DND-41 (cell line): ENCODE data around the gene PPFIBP2.

Experiments
- ATAC-seq: fragments of 200-7000 bp; cut with Tn5 transposase; 3 replicates; pipeline ENCODE4 v1.9.1; 2021; ENCODE audit warnings: low read depth; ENCODE audit not compliant: insufficient read depth
- DNase-seq: peaks from one replicate; pipeline ENCODE4 v3.0.0-alpha.2; 2020
- H2AFZ ChIP-seq: 2 replicates; pipeline ENCODE4 v1.6.0; 2012; ENCODE audit warnings: low read depth, low read length
- H3K27ac ChIP-seq: 2 replicates; pipeline ENCODE4 v1.5.1; 2012; ENCODE audit warnings: low read length, inconsistent platforms
- H3K27me3 ChIP-seq: fragments of 200-600 bp; sonication (generic); 2 replicates; pipeline ENCODE4 v1.6.0; 2012; ENCODE audit warnings: low read length, mild to moderate bottlenecking, inconsistent platforms; ENCODE audit not compliant: insufficient read depth, poor library complexity
- H3K36me3 ChIP-seq: 2 replicates; pipeline ENCODE4 v1.5.1; 2012; ENCODE audit warnings: low read length, inconsistent platforms; ENCODE audit not compliant: insufficient read depth
- H3K4me1 ChIP-seq: 2 replicates; pipeline ENCODE4 v1.5.1; 2012; ENCODE audit warnings: mild to moderate bottlenecking, low read length; ENCODE audit not compliant: insufficient read depth
- H3K4me2 ChIP-seq: 2 replicates; pipeline ENCODE4 v1.6.0; 2012; ENCODE audit warnings: mild to moderate bottlenecking, moderate library complexity, low read length, inconsistent platforms; ENCODE audit not compliant: insufficient read depth
- H3K4me3 ChIP-seq, 2 experiments: fragments of 200-600 bp in 1 of 2; shearing (Covaris generic) in 1 of 2; 2 replicates each; pipeline ENCODE4 v1.5.1; 2012 to 2016; ENCODE audit warnings: inconsistent platforms in 2 of 2, low read length in 2 of 2, mild to moderate bottlenecking in 2 of 2, low read depth in 1 of 2, moderate library complexity in 1 of 2
- H3K79me2 ChIP-seq: 2 replicates; pipeline ENCODE4 v1.6.0; 2012; ENCODE audit warnings: low read length, inconsistent platforms; ENCODE audit not compliant: insufficient read depth
- H3K9ac ChIP-seq: 2 replicates; pipeline ENCODE4 v1.6.0; 2012; ENCODE audit warnings: low read depth, mild to moderate bottlenecking, inconsistent platforms, low read length, moderate library complexity
- H3K9me3 ChIP-seq: 2 replicates; pipeline ENCODE4 v1.5.1; 2012; ENCODE audit warnings: low read length, moderate library complexity, mild to moderate bottlenecking, inconsistent platforms; ENCODE audit not compliant: insufficient read depth, severe bottlenecking
- H4K20me1 ChIP-seq: 2 replicates; pipeline ENCODE4 v1.6.0; 2012; ENCODE audit warnings: low read length; ENCODE audit not compliant: insufficient read depth
- CTCF ChIP-seq: IDR thresholded peaks from 2 replicates; pipeline ENCODE4 v1.5.1; 2012; ENCODE audit warnings: borderline replicate concordance, low read length, moderate library complexity, mild to moderate bottlenecking; ENCODE audit not compliant: poor library complexity, severe bottlenecking; ENCODE audit errors: extremely low read depth
- EZH2 ChIP-seq: IDR thresholded peaks from 3 replicates; pipeline ENCODE4 v1.6.1; 2012; ENCODE audit warnings: borderline replicate concordance, low read depth, mild to moderate bottlenecking, moderate library complexity, low read length, inconsistent platforms; ENCODE audit not compliant: severe bottlenecking

The PPFIBP2 gene

DNA sequence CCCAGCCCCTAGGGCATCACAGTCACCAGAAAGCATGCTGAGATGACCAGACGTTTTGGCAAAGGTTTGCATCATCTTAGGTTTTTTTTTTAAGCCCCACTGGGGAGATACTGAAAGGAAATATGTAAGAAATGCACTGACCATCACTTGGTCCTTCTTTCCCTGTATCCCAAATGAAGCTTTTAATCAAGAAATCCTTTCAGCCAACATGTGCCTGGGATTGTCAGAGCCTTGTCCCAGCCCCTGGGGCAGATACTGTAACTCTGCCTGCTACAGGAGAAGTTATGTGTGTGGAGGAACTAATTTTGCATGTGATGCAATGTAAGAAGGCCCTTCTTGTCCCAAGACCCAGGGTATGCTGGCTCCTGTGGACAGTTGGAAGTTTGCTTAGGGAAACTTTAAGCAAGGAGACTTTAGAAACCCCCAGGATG, 65.6 kb downstream of the PPFIBP2 start:
- Histone ChIP-seq H3K9me3 (no peaks in the 10 kb centered on the region), H3K36me3 (no peaks in the 10 kb centered on the region), H3K9ac (no peak overlapping the region), H3K4me2 (no peak overlapping the region), H3K79me2 (no peaks in the 10 kb centered on the region), H4K20me1 (no peaks in the 10 kb centered on the region; the same call in 1 of the 2 replicates), H3K4me1 (peaks cover 33% of the 10 kb centered on the region), H2AFZ (no peak overlapping the region), H3K27ac (no peak overlapping the region), H3K27me3 (peaks cover 36% of the 10 kb centered on the region), H3K4me3 (no peak overlapping the region)
- DNase-seq (no peak), ATAC-seq (no peak)
- TF ChIP-seq EZH2 (no peak), CTCF (no peak)

GRCh38 chr11:7581021-7581590, 67.3 kb downstream of the PPFIBP2 start:
- Histone ChIP-seq H3K27me3 (peaks cover 32% of the 10 kb centered on the region), H3K4me2 (no peak overlapping the region), H3K9ac (no peak overlapping the region), H3K36me3 (no peaks in the 10 kb centered on the region), H4K20me1 (no peaks in the 10 kb centered on the region), H3K4me1 (peaks cover 29% of the 10 kb centered on the region), H3K79me2 (no peaks in the 10 kb centered on the region), H3K4me3 (no peak overlapping the region), H2AFZ (no peak overlapping the region), H3K27ac (no peak overlapping the region), H3K9me3 (no peaks in the 10 kb centered on the region)
- ATAC-seq (no peak), DNase-seq (no peak)
- TF ChIP-seq EZH2 (no peak), CTCF (no peak)

DNA sequence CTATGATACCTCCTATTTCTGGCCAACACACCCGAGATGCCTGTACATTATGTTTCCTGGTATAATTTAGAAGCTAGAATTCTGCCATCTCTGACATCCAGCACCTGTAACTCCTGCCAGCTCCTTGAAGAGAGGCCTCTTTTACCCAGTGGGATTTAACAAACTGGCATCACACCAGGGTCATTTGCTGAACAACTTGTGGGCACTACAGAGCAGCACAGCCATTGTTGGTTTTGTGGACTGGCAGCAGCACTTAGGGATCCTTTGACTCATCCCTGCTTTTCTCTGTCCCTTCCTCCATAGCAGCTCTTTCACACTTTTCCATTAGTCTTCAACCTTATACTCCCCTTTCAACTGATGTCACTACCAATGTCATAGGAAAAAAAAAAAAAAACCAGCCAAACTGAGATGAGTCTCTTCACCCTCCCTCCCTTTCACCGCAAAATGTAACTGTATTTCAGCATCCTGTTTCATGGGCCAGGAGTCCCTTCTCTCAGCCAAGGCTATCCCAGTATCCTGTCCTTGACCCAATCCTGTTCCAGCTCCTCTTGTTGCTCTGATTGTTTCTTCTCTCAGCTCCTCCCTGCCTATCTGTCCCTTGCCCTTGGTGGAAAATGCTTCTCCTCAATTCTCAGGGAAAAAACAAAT, 68.7 kb downstream of the PPFIBP2 start:
- no peak for ATAC-seq
- no peaks in the 10 kb centered on the region for H3K36me3 ChIP-seq
- no peak for TF ChIP-seq CTCF
- TF ChIP-seq EZH2: no peak

More for the DNA sequence above, 68.7 kb downstream of the PPFIBP2 start:
- Histone ChIP-seq H3K27me3 (peaks cover 36% of the 10 kb centered on the region), H3K27ac (no peak overlapping the region), H4K20me1 (no peaks in the 10 kb centered on the region), H3K9ac (no peak overlapping the region), H3K4me1 (peaks cover 17% of the 10 kb centered on the region), H3K4me2 (no peak overlapping the region), H2AFZ (no peak overlapping the region), H3K79me2 (no peaks in the 10 kb centered on the region), H3K4me3 (no peak overlapping the region), H3K9me3 (no peaks in the 10 kb centered on the region)
- DNase-seq: no peak
